OCI-LY3 (cell line): ENCODE results near the gene ZEB2.

Experiments
- H2AFZ ChIP-seq: fragments of 200-600, 300-600 bp; shearing (Covaris generic); 2 replicates; pipeline ENCODE4 v1.6.0; 2014; ENCODE audit warnings: antibody characterized with exemption, low read depth, low read length
- H3K27ac ChIP-seq: fragments of 200-600, 300-600 bp; sonication (generic); 2 replicates; pipeline ENCODE4 v1.5.1; 2014; ENCODE audit warnings: mild to moderate bottlenecking, low read length, moderate library complexity, mixed read lengths
- H3K27me3 ChIP-seq: fragments of 200-600, 300-600 bp; sonication (generic); 2 replicates; pipeline ENCODE4 v1.6.1; 2014; ENCODE audit warnings: low read depth, low read length, mixed read lengths
- H3K36me3 ChIP-seq: fragments of 200-600, 300-600 bp; sonication (generic); replicated peaks from 2 replicates; pipeline ENCODE3; 2014; ENCODE audit warnings: low read depth, low read length, mixed read lengths
- H3K4me1 ChIP-seq: fragments of 300-600, 200-600 bp; sonication (generic); 2 replicates; pipeline ENCODE4 v1.6.1; 2014; ENCODE audit warnings: low read length, mixed read lengths
- H3K4me2 ChIP-seq: fragments of 200-600, 300-600 bp; sonication (generic); 2 replicates; pipeline ENCODE4 v1.6.1; 2014; ENCODE audit warnings: low read length, mixed read lengths
- H3K4me3 ChIP-seq: fragments of 300-600, 200-600 bp; sonication (generic); 2 replicates; pipeline ENCODE4 v1.5.1; 2014; ENCODE audit warnings: antibody characterized with exemption, mild to moderate bottlenecking, low read length, moderate library complexity
- H3K79me2 ChIP-seq: fragments of 300-600, 200-600 bp; shearing (Covaris generic); 2 replicates; pipeline ENCODE4 v1.6.1; 2014; ENCODE audit warnings: mild to moderate bottlenecking, low read length, mixed read lengths
- H3K9ac ChIP-seq: fragments of 300-600, 200-600 bp; shearing (Covaris generic); 2 replicates; pipeline ENCODE4 v1.6.0; 2014; ENCODE audit warnings: mild to moderate bottlenecking, low read length, moderate library complexity
- H3K9me3 ChIP-seq: fragments of 200-600, 300-600 bp; shearing (Covaris generic); 2 replicates; pipeline ENCODE4 v1.6.1; 2014; ENCODE audit warnings: low read length, mixed read lengths; ENCODE audit not compliant: insufficient read depth
- H4K20me1 ChIP-seq: fragments of 200-600, 300-600 bp; sonication (generic); 2 replicates; pipeline ENCODE4 v1.6.1; 2016; ENCODE audit warnings: low read length, mixed read lengths; ENCODE audit not compliant: insufficient read depth
- CTCF ChIP-seq: fragments of 200-600, 300-600 bp; sonication (generic); IDR thresholded peaks from 2 replicates; pipeline ENCODE4 v1.5.1; 2014; ENCODE audit warnings: antibody characterized with exemption, low read length, low read depth
- EZH2phosphoT487 ChIP-seq: fragments of 200-600 bp; shearing (Covaris generic); IDR thresholded peaks from 2 replicates; pipeline ENCODE4 v1.6.1; 2018; ENCODE audit warnings: antibody characterized with exemption, mixed run types, low read depth

The ZEB2 gene

DNA sequence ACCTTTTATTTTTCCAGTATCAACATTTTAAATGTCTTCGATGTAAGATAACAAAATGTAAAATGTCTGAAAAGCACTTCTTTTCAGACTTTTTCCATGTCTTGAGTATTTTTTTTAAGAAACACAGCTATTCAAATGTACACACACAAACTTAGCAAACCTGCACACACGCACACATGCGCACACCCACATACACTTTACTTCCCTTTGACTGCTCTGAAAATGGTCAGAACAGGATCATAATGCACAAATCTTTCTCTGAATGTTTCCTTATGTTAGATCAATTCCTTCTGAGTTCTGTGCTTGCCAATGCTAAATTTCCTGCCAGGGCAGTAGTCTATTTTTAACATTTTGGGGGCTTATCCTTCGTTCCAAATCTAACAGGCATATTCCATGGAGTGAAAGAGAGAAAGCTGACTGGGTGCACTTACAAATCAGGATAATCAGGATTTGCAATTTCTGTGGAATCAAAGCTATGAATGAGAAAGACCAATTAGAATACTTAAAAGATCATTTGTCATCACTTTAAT is 136.3 kb downstream of the ZEB2 start:
- Histone ChIP-seq H4K20me1 (no peaks in the 10 kb centered on the region), H2AFZ (no peak overlapping the region), H3K4me1 (peaks cover 9% of the 10 kb centered on the region), H3K27ac (no peak overlapping the region), H3K27me3 (no peaks in the 10 kb centered on the region), H3K9ac (no peak overlapping the region), H3K4me2 (no peak overlapping the region), H3K79me2 (no peaks in the 10 kb centered on the region), H3K9me3 (no peaks in the 10 kb centered on the region), H3K36me3 (no peaks in the 10 kb centered on the region), H3K4me3 (no peak overlapping the region)
- no peak for TF ChIP-seq CTCF
- TF ChIP-seq EZH2phosphoT487 = no peak

- Histone ChIP-seq H3K9me3 (no peaks in the 10 kb centered on the region), H3K36me3 (no peaks in the 10 kb centered on the region), H4K20me1 (no peaks in the 10 kb centered on the region), H3K9ac (no peak overlapping the region), H3K27ac (no peak overlapping the region), H3K79me2 (no peaks in the 10 kb centered on the region), H3K4me2 (0 out of 2 replicates have a peak overlapping the region, but pooled peaks have one; percentile 4), H3K4me3 (no peak overlapping the region), H2AFZ (no peak overlapping the region), H3K27me3 (no peaks in the 10 kb centered on the region), H3K4me1 (peaks cover 12% of the 10 kb centered on the region)
- TF ChIP-seq CTCF (no peak), EZH2phosphoT487 (no peak)
These were observed 137.1 kb downstream of the ZEB2 start for GRCh38 chr2:144382849-144383248.

DNA sequence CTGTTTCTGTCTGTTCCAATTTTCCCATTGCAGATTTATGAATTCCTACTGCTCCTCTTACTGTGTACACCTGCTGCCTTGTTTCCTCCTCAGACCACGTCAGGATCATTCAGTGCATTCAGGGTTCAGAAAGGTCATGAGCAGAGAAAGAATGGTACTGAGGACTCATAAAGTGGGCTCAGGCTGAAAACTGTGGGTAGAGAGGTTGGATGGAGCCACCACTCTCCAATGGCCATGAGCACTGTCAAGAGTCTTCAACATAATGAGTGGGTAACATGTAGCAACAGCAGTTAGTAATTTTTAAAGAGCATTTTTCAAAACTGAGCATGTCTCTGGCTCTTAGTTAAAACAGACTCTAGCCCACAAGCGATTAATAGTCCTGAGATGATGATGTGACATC is 138.2 kb downstream of the ZEB2 start:
- no peaks in the 10 kb centered on the region for H3K9me3 ChIP-seq
- no peak overlapping the region for H3K4me3 ChIP-seq
- no peaks in the 10 kb centered on the region for H4K20me1 ChIP-seq
- peaks cover 17% of the 10 kb centered on the region for H3K4me1 ChIP-seq
- no peaks in the 10 kb centered on the region for H3K36me3 ChIP-seq
- no peak overlapping the region for H3K4me2 ChIP-seq
- no peak overlapping the region for H2AFZ ChIP-seq
- H3K9ac ChIP-seq = no peak overlapping the region
- H3K27ac ChIP-seq = no peak overlapping the region
- no peak for TF ChIP-seq EZH2phosphoT487
- no peak for TF ChIP-seq CTCF
- no peaks in the 10 kb centered on the region for H3K27me3 ChIP-seq
- no peaks in the 10 kb centered on the region for H3K79me2 ChIP-seq

GRCh38 chr2:144379851-144380311 is 140.0 kb downstream of the ZEB2 start:
- Histone ChIP-seq H3K4me2 (no peak overlapping the region), H3K4me3 (no peak overlapping the region), H3K9me3 (no peaks in the 10 kb centered on the region), H3K27ac (no peak overlapping the region), H2AFZ (no peak overlapping the region), H3K36me3 (no peaks in the 10 kb centered on the region), H3K9ac (no peak overlapping the region), H4K20me1 (no peaks in the 10 kb centered on the region), H3K4me1 (peaks cover 25% of the 10 kb centered on the region), H3K27me3 (0 out of 2 replicates have a peak, but pooled peaks cover 3% of the 10 kb centered on the region), H3K79me2 (no peaks in the 10 kb centered on the region)
- no peak for TF ChIP-seq CTCF
- no peak for TF ChIP-seq EZH2phosphoT487
